ENCODE results near the gene EXOC7. TPM values are rescaled to one million over a fixed set of nuclear protein-coding genes. Genes with fewer than 3 reads are reported as not detected.

Gene EXOC7
- total RNA-seq, 2 experiments from 2014 or later, result 126 to 129 TPM

GRCh38 chr17:76056882-76057281, 46.7 kb downstream of the EXOC7 start:
- ATAC-seq (no peak), DNase-seq (no peak)
- Mint-ChIP-seq H3K4me1 (ENCODE audit: low read depth) (peaks cover 2% of the 10 kb centered on the region), H3K4me3 (no peak overlapping the region), H3K27me3 (ENCODE audit: low read depth) (no peaks in the 10 kb centered on the region), H3K9me3 (ENCODE audit: insufficient read depth) (no peaks in the 10 kb centered on the region), H3K27ac (no peak overlapping the region), H3K36me3 (ENCODE audit: low read depth) (peaks cover 49% of the 10 kb centered on the region)
- CTCF ChIA-PET, result interaction anchor here (0.7 to 2.6 kb wide), 5 partner anchors 24 to 341 kb away, joined by 3 to 25 read pairs (median 4); no protein-coding TSS in a partner anchor
- POLR2A ChIA-PET, result no interaction called here

- DNase-seq, result no peak
- Mint-ChIP-seq H3K9me3 (ENCODE audit: insufficient read depth) (no peaks in the 10 kb centered on the region), H3K4me1 (ENCODE audit: low read depth) (peaks cover 2% of the 10 kb centered on the region), H3K4me3 (no peak overlapping the region), H3K27me3 (ENCODE audit: low read depth) (no peaks in the 10 kb centered on the region), H3K36me3 (ENCODE audit: low read depth) (peaks cover 51% of the 10 kb centered on the region), H3K27ac (no peak overlapping the region)
- ATAC-seq, result no peak
- CTCF ChIA-PET, result interaction anchor here (0.7 to 1.3 kb wide), 3 partner anchors 37 to 49 kb away, joined by 3 to 5 read pairs (median 3); no protein-coding TSS in a partner anchor
- POLR2A ChIA-PET, result no interaction called here
These were observed 49.5 kb downstream of the EXOC7 start for GRCh38 chr17:76054112-76054476.

- no peak overlapping the region for H3K4me3 Mint-ChIP-seq
- DNase-seq (no peak), ATAC-seq (no peak)
- peak overlapping the region; percentile 18 for H3K27ac Mint-ChIP-seq
- peaks cover 4% of the 10 kb centered on the region for H3K4me1 Mint-ChIP-seq (ENCODE audit: low read depth)
- peaks cover 52% of the 10 kb centered on the region for H3K36me3 Mint-ChIP-seq (ENCODE audit: low read depth)
- ChIA-PET POLR2A (no interaction called here), CTCF (interaction anchor here (0.7 to 1.3 kb wide), 3 partner anchors 37 to 48 kb away, joined by 3 to 5 read pairs (median 3); no protein-coding TSS in a partner anchor)
- no peaks in the 10 kb centered on the region for H3K27me3 Mint-ChIP-seq (ENCODE audit: low read depth)
- no peaks in the 10 kb centered on the region for H3K9me3 Mint-ChIP-seq (ENCODE audit: insufficient read depth)
These were observed 50.1 kb downstream of the EXOC7 start for GRCh38 chr17:76053246-76054111.

- Mint-ChIP-seq H3K27ac (no peak overlapping the region), H3K36me3 (ENCODE audit: low read depth) (peaks cover 51% of the 10 kb centered on the region), H3K4me1 (ENCODE audit: low read depth) (peaks cover 4% of the 10 kb centered on the region), H3K9me3 (ENCODE audit: insufficient read depth) (no peaks in the 10 kb centered on the region), H3K27me3 (ENCODE audit: low read depth) (no peaks in the 10 kb centered on the region), H3K4me3 (no peak overlapping the region)
- CTCF ChIA-PET, result interaction anchor here (1.2 to 3.5 kb wide), 3 partner anchors 11 to 37 kb away, joined by 3 to 22 read pairs (median 3); no protein-coding TSS in a partner anchor
- ATAC-seq, result no peak
- DNase-seq, result no peak
- POLR2A ChIA-PET, result no interaction called here
These were observed 52.0 kb downstream of the EXOC7 start for GRCh38 chr17:76051561-76051960.

- no peak overlapping the region for H3K27ac Mint-ChIP-seq
- H3K4me1 Mint-ChIP-seq (ENCODE audit: low read depth), result peaks cover 4% of the 10 kb centered on the region
- H3K36me3 Mint-ChIP-seq (ENCODE audit: low read depth), result peaks cover 53% of the 10 kb centered on the region
- H3K4me3 Mint-ChIP-seq, result no peak overlapping the region
- DNase-seq, result no peak
- CTCF ChIA-PET, result interaction anchor here (1.2 to 3.5 kb wide), 3 partner anchors 12 to 36 kb away, joined by 3 to 22 read pairs (median 3); no protein-coding TSS in a partner anchor
- H3K27me3 Mint-ChIP-seq (ENCODE audit: low read depth), result no peaks in the 10 kb centered on the region
- POLR2A ChIA-PET, result interaction anchor here (0.8 kb wide), 1 partner anchor 12 kb away, joined by 4 read pairs; no protein-coding TSS in a partner anchor
- no peaks in the 10 kb centered on the region for H3K9me3 Mint-ChIP-seq (ENCODE audit: insufficient read depth)
- no peak for ATAC-seq
These were observed 52.8 kb downstream of the EXOC7 start for GRCh38 chr17:76050538-76051467.

GRCh38 chr17:76049836-76050537, 53.6 kb downstream of the EXOC7 start:
- Mint-ChIP-seq H3K36me3 (ENCODE audit: low read depth) (peaks cover 60% of the 10 kb centered on the region), H3K27me3 (ENCODE audit: low read depth) (no peaks in the 10 kb centered on the region), H3K9me3 (ENCODE audit: insufficient read depth) (no peaks in the 10 kb centered on the region), H3K4me1 (ENCODE audit: low read depth) (peaks cover 4% of the 10 kb centered on the region), H3K4me3 (no peak overlapping the region), H3K27ac (no peak overlapping the region)
- DNase-seq, result no peak
- no peak for ATAC-seq
- CTCF ChIA-PET, result interaction anchor here (3.5 kb wide), 1 partner anchor 36 kb away, joined by 22 read pairs; no protein-coding TSS in a partner anchor
- POLR2A ChIA-PET, result interaction anchor here (0.8 kb wide), 2 partner anchors 11 to 16 kb away, joined by 4 read pairs; no protein-coding TSS in a partner anchor

- CTCF ChIA-PET, result interaction anchor here (3.5 kb wide), 1 partner anchor 35 kb away, joined by 22 read pairs; no protein-coding TSS in a partner anchor
- Mint-ChIP-seq H3K36me3 (ENCODE audit: low read depth) (peaks cover 66% of the 10 kb centered on the region), H3K27ac (peak overlapping the region; percentile 11), H3K4me1 (ENCODE audit: low read depth) (peaks cover 4% of the 10 kb centered on the region), H3K9me3 (ENCODE audit: insufficient read depth) (no peaks in the 10 kb centered on the region), H3K4me3 (no peak overlapping the region), H3K27me3 (ENCODE audit: low read depth) (no peaks in the 10 kb centered on the region)
- POLR2A ChIA-PET, result interaction anchor here (0.8 kb wide), 1 partner anchor 16 kb away, joined by 4 read pairs; no protein-coding TSS in a partner anchor
- ATAC-seq (no peak), DNase-seq (no peak)
These were observed 54.3 kb downstream of the EXOC7 start for GRCh38 chr17:76049239-76049638.

- DNase-seq (no peak), ATAC-seq (peak; percentile 23)
- Mint-ChIP-seq H3K36me3 (ENCODE audit: low read depth) (peaks cover 66% of the 10 kb centered on the region), H3K4me1 (ENCODE audit: low read depth) (peaks cover 4% of the 10 kb centered on the region), H3K9me3 (ENCODE audit: insufficient read depth) (no peaks in the 10 kb centered on the region), H3K27me3 (ENCODE audit: low read depth) (no peaks in the 10 kb centered on the region), H3K4me3 (no peak overlapping the region), H3K27ac (no peak overlapping the region)
- ChIA-PET POLR2A (no interaction called here), CTCF (interaction anchor here (3.5 kb wide), 1 partner anchor 34 kb away, joined by 22 read pairs; no protein-coding TSS in a partner anchor)
These were observed 54.9 kb downstream of the EXOC7 start for GRCh38 chr17:76048711-76049110.

GRCh38 chr17:76048025-76048605, 55.5 kb downstream of the EXOC7 start:
- Mint-ChIP-seq H3K27ac (peak overlapping the region; percentile 12), H3K36me3 (ENCODE audit: low read depth) (peaks cover 68% of the 10 kb centered on the region)
- CTCF ChIA-PET, result interaction anchor here (3.5 kb wide), 1 partner anchor 34 kb away, joined by 22 read pairs; no protein-coding TSS in a partner anchor

GRCh38 chr17:76046064-76046463, 57.5 kb downstream of the EXOC7 start:
- Mint-ChIP-seq H3K27ac (no peak overlapping the region), H3K36me3 (ENCODE audit: low read depth) (peaks cover 70% of the 10 kb centered on the region), H3K4me3 (no peak overlapping the region), H3K27me3 (ENCODE audit: low read depth) (no peaks in the 10 kb centered on the region), H3K4me1 (ENCODE audit: low read depth) (peaks cover 2% of the 10 kb centered on the region), H3K9me3 (ENCODE audit: insufficient read depth) (no peaks in the 10 kb centered on the region)
- ATAC-seq (no peak), DNase-seq (no peak)
- POLR2A ChIA-PET, result no interaction called here
- CTCF ChIA-PET, result interaction anchor here (1.5 to 3.4 kb wide), 2 partner anchors 17 to 32 kb away, joined by 4 to 11 read pairs; no protein-coding TSS in a partner anchor

More at GRCh38 chr17:76048025-76048605, 55.5 kb downstream of the EXOC7 start:
- DNase-seq, result no peak
- Mint-ChIP-seq H3K4me1 (ENCODE audit: low read depth) (peaks cover 2% of the 10 kb centered on the region), H3K27me3 (ENCODE audit: low read depth) (no peaks in the 10 kb centered on the region), H3K9me3 (ENCODE audit: insufficient read depth) (no peaks in the 10 kb centered on the region), H3K4me3 (no peak overlapping the region)
- POLR2A ChIA-PET, result interaction anchor here (0.6 kb wide), 1 partner anchor 330 kb away, joined by 6 read pairs; no protein-coding TSS in a partner anchor
- no peak for ATAC-seq
